Ishikawa (cell line): ENCODE measurements around the gene OR7A5.

ENCODE experiments used
- CEBPB ChIP-seq: IDR thresholded peaks from 2 replicates; pipeline ENCODE4 v1.6.1; 2012
- CREB1 ChIP-seq: IDR thresholded peaks from 2 replicates; pipeline ENCODE4 v1.6.1; 2012; ENCODE audit warnings: low read depth
- EGR1 ChIP-seq: IDR thresholded peaks from 2 replicates; pipeline ENCODE4 v1.6.1; 2012
- EP300 ChIP-seq: IDR thresholded peaks from 2 replicates; pipeline ENCODE4 v1.6.1; 2012; ENCODE audit warnings: borderline replicate concordance
- FOXM1 ChIP-seq: IDR thresholded peaks from 2 replicates; pipeline ENCODE4 v1.6.1; 2012; ENCODE audit warnings: low read depth, borderline replicate concordance
- MAX ChIP-seq: IDR thresholded peaks from 2 replicates; pipeline ENCODE4 v1.6.1; 2012
- NFIC ChIP-seq: IDR thresholded peaks from 2 replicates; pipeline ENCODE4 v1.6.1; 2012
- RAD21 ChIP-seq: IDR thresholded peaks from 2 replicates; pipeline ENCODE4 v1.6.1; 2012; ENCODE audit warnings: low read depth
- REST ChIP-seq: IDR thresholded peaks from 2 replicates; pipeline ENCODE4 v1.6.1; 2012; ENCODE audit warnings: low read depth, mild to moderate bottlenecking
- TAF1 ChIP-seq: IDR thresholded peaks from 2 replicates; pipeline ENCODE4 v1.6.1; 2012; ENCODE audit warnings: low read depth, mild to moderate bottlenecking
- TCF12 ChIP-seq: IDR thresholded peaks from 2 replicates; pipeline ENCODE4 v1.6.1; 2012; ENCODE audit warnings: low read depth
- TEAD4 ChIP-seq: IDR thresholded peaks from 2 replicates; pipeline ENCODE4 v1.6.1; 2012
- USF1 ChIP-seq: IDR thresholded peaks from 2 replicates; pipeline ENCODE4 v1.6.1; 2012
- YY1 ChIP-seq: IDR thresholded peaks from 2 replicates; pipeline ENCODE4 v1.6.1; 2012; ENCODE audit warnings: low read depth
- ZBTB7A ChIP-seq: IDR thresholded peaks from 2 replicates; pipeline ENCODE4 v1.6.1; 2012; ENCODE audit warnings: low read depth

OR7A5 gene

GRCh38 chr19:14835011-14835410 is at the start of gene OR7A5, which contains the start of gene OR7C1:
OR7A5 (minus strand) TSS chr19:14835185; CDS start chr19:14828241, 6,944 bp downstream.
OR7C1 (minus strand) TSS chr19:14835185; CDS start chr19:14800136, 35,049 bp downstream.
- TF ChIP-seq TEAD4: no peak

- TF ChIP-seq NFIC: no peak
- no peak for TF ChIP-seq ZBTB7A
- TF ChIP-seq CEBPB: no peak
- no peak for TF ChIP-seq MAX
- TF ChIP-seq RAD21: peak; percentile 51
Observed at GRCh38 chr19:14871619-14872230, 36.7 kb upstream of the OR7A5 start.

- no peak for TF ChIP-seq CREB1
Observed at GRCh38 chr19:14868497-14868896, 33.5 kb upstream of the OR7A5 start.

GRCh38 chr19:14848822-14849221 is 13.8 kb upstream of the OR7A5 start, which contains the start of gene OR7A10:
OR7A10 (minus strand) TSS chr19:14848922; CDS start chr19:14841877, 7,045 bp downstream.
- TF ChIP-seq NFIC: no peak
- TF ChIP-seq TAF1: no peak
- no peak for TF ChIP-seq MAX
- TF ChIP-seq ZBTB7A: no peak
- TF ChIP-seq EP300: no peak
- TF ChIP-seq TCF12: no peak
- no peak for TF ChIP-seq CEBPB
- TF ChIP-seq RAD21: no peak
- TF ChIP-seq USF1: no peak
- no peak for TF ChIP-seq TEAD4
- TF ChIP-seq EGR1: no peak
- TF ChIP-seq FOXM1: no peak

- TF ChIP-seq TEAD4 (no peak), TCF12 (no peak)
Observed at GRCh38 chr19:14843578-14843977, 8.6 kb upstream of the OR7A5 start.

- TF ChIP-seq EGR1: no peak
- no peak for TF ChIP-seq YY1
- TF ChIP-seq MAX: no peak
- TF ChIP-seq EP300: no peak
- TF ChIP-seq REST: no peak
- no peak for TF ChIP-seq CEBPB
- no peak for TF ChIP-seq RAD21
- TF ChIP-seq USF1: no peak
- no peak for TF ChIP-seq TCF12
- TF ChIP-seq TAF1: no peak
- TF ChIP-seq ZBTB7A: no peak
- TF ChIP-seq FOXM1: no peak
- no peak for TF ChIP-seq TEAD4
- TF ChIP-seq NFIC: no peak
Observed at GRCh38 chr19:14843169-14843568, 8.2 kb upstream of the OR7A5 start.

- TF ChIP-seq FOXM1: no peak
- TF ChIP-seq CEBPB: no peak
- no peak for TF ChIP-seq ZBTB7A
- TF ChIP-seq USF1: no peak
- TF ChIP-seq REST: no peak
- TF ChIP-seq NFIC: no peak
- no peak for TF ChIP-seq YY1
- TF ChIP-seq EP300: no peak
- no peak for TF ChIP-seq TAF1
- no peak for TF ChIP-seq RAD21
- TF ChIP-seq EGR1: no peak
- TF ChIP-seq TCF12: no peak
Observed at GRCh38 chr19:14840206-14840605, 5.2 kb upstream of the OR7A5 start.
